ENCODE data around the gene TSC22D2. TPM values are rescaled to one million over a fixed set of nuclear protein-coding genes. Genes with fewer than 3 reads are reported as not detected.

The TSC22D2 gene
- total RNA-seq, 1 experiment from 2014 or later, result 20.0 TPM

DNA sequence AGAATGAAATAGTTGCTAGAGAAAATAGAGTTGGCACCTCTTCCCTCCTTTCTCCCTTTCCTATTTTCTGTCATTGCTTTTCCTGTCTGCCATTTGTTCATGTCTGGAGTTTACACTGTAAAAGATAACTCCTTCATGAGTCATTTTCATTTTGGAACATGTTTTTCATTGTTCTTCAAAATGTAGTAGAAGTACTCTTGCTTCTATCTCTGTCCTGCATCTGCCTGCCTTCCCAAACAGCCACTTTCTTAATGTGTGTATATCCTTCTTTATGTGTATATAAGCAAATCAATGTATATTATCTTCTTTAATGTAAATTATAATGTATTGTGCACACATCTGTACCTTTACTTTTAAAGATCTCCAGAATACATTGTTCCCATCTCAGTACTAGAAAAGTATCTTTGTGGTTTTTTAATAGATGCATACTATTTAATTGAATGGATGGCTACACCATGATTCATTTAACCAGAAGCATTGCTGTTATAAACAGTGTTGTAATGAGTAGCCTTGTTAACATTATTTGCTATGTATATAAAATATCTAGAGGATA, 41.1 kb downstream of the TSC22D2 start (continued):
- TF ChIP-seq CTCF (IDR thresholded peaks at IDR 0.05 in 2 of 3, conservative IDR thresholded peaks at IDR 0.05 in 1 of 3; ENCODE audit: borderline replicate concordance in 1 of 3, insufficient read depth in 1 of 3, low read depth in 2 of 3, low read length in 2 of 3), result no peak
- TF ChIP-seq POLR2AphosphoS5 (IDR thresholded peaks at IDR 0.05; ENCODE audit: low read depth, low read length), result no peak

DNA sequence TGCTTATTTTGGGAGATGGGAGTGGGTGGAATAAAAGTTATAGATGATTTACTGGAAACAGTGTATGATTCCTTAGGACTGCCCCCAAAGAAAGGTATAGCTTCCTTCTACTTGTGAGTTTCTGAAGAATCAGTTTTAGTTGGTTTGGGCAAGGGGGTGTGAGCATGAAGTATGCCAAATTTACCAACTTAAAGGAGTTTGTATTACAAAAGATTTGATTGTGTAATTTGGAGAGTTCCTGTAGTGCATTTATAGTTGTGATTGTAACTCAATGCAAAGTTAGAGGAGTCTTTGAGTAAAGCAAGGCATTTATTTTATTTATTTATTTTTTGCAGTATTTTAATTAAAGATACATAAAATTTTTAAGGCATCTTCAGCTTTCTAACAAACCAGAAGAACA, 42.8 kb downstream of the TSC22D2 start:
- no TSS peak for BruUV-seq (replicated peaks)
- peaks cover 7 to 24% of the 10 kb centered on the region in 2 experiments for H3K4me1 ChIP-seq (ENCODE audit: control insufficient read depth in 1 of 2, insufficient read depth in 2 of 2, low read length in 2 of 2)
- DNase-seq (ENCODE audit: low read depth, low spot score), result no peak
- ChIA-PET POLR2A (no interaction called here), RAD21 (ENCODE audit: low non-redundant PET in 1 of 2, low total read pairs in 2 of 2, uncharacterized antibody in 2 of 2, unreplicated experiment in 2 of 2) (no interaction called here), CTCF (no interaction called here)
- H2AFZ ChIP-seq (ENCODE audit: low read depth, low read length, poor library complexity, severe bottlenecking), result no peak overlapping the region
- H3K4me2 ChIP-seq (ENCODE audit: low read length), result no peak overlapping the region
- H3K36me3 ChIP-seq (ENCODE audit: control insufficient read depth in 1 of 2, insufficient read depth in 2 of 2, low read length in 2 of 2), result no peaks in the 10 kb centered on the region
- H3K79me2 ChIP-seq (ENCODE audit: insufficient read depth, low read length), result peaks cover 95% of the 10 kb centered on the region
- no peak overlapping the region for H3K4me3 ChIP-seq (replicated peaks in 1 of 2; ENCODE audit: low read depth in 1 of 2, low read length in 2 of 2)
- no peak overlapping the region for H3K9ac ChIP-seq (ENCODE audit: low read length)
- peaks cover 16% of the 10 kb centered on the region; the same call in 1 of the 2 replicates for H4K20me1 ChIP-seq (ENCODE audit: insufficient read depth)
- H3K9me3 ChIP-seq (ENCODE audit: control insufficient read depth in 1 of 2, insufficient read depth in 1 of 2, low read depth in 1 of 2, low read length in 2 of 2), result no peaks in the 10 kb centered on the region
- H3K9me2 ChIP-seq (ENCODE audit: insufficient read depth), result no peaks in the 10 kb centered on the region
- no peaks in the 10 kb centered on the region for H3K27me3 ChIP-seq (ENCODE audit: insufficient read depth, low read length)
- ATAC-seq, result no peak
- H3K27ac ChIP-seq (ENCODE audit: low read depth, low read length), result no peak overlapping the region
- TF ChIP-seq POLR2AphosphoS5 (IDR thresholded peaks at IDR 0.05; ENCODE audit: low read depth, low read length) (no peak), JUND (IDR thresholded peaks at IDR 0.05) (no peak), CBX3 (IDR thresholded peaks at IDR 0.05; ENCODE audit: low read depth) (no peak), FOSL1 (IDR thresholded peaks at IDR 0.05; ENCODE audit: low read depth) (no peak), YY1 (IDR thresholded peaks at IDR 0.05; ENCODE audit: extremely low read depth, insufficient replicate concordance, low read depth, low read length) (no peak), SRF (IDR thresholded peaks at IDR 0.05; ENCODE audit: low read depth) (no peak), SP1 (IDR thresholded peaks at IDR 0.05; ENCODE audit: low read depth) (no peak), REST (IDR thresholded peaks at IDR 0.05; ENCODE audit: low read depth) (no peak), EZH2 (IDR thresholded peaks at IDR 0.05) (no peak), CTCF (IDR thresholded peaks at IDR 0.05 in 2 of 3, conservative IDR thresholded peaks at IDR 0.05 in 1 of 3; ENCODE audit: borderline replicate concordance in 1 of 3, insufficient read depth in 1 of 3, low read depth in 2 of 3, low read length in 2 of 3) (no peak), TCF7L2 (IDR thresholded peaks at IDR 0.05; ENCODE audit: borderline replicate concordance, extremely low read depth, insufficient read depth, insufficient read length) (no peak), ZNF274 (IDR thresholded peaks at IDR 0.05; ENCODE audit: low read depth, low read length) (no peak), MAX (IDR thresholded peaks at IDR 0.05) (no peak), SIN3A (IDR thresholded peaks at IDR 0.05; ENCODE audit: low read depth) (no peak), ELF1 (IDR thresholded peaks at IDR 0.05; ENCODE audit: borderline replicate concordance, low read depth) (no peak)
- TF ChIP-seq, protein P1, sequence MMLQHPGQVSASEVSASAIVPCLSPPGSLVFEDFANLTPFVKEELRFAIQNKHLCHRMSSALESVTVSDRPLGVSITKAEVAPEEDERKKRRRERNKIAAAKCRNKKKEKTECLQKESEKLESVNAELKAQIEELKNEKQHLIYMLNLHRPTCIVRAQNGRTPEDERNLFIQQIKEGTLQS (IDR thresholded peaks at IDR 0.05), result no peak
- intact Hi-C loops (cut with micrococcal nuclease), result no loop called here

Data from HCT116 (cell line).